IPS-20b (cell line): ENCODE data around the gene DBP.
"Not testable (repeated sequence)": the region's sequence is repeated elsewhere in the genome, so short reads cannot be mapped to it uniquely, and the experiment has no call there.

Experiments
- H3K27ac ChIP-seq: one replicate; pipeline ENCODE4 v1.5.1; 2013; ENCODE audit warnings: low read length
- H3K27me3 ChIP-seq: 2 replicates; pipeline ENCODE4 v1.6.1; 2013; ENCODE audit warnings: mild to moderate bottlenecking, low read length, inconsistent platforms; ENCODE audit not compliant: insufficient read depth
- H3K36me3 ChIP-seq: 2 replicates; pipeline ENCODE4 v1.6.1; 2013; ENCODE audit warnings: low read depth, mild to moderate bottlenecking, inconsistent platforms, low read length, moderate library complexity; ENCODE audit not compliant: insufficient read depth
- H3K4me1 ChIP-seq: 2 replicates; pipeline ENCODE4 v1.6.1; 2013; ENCODE audit warnings: mild to moderate bottlenecking, control low read depth, inconsistent platforms, low read length, moderate library complexity; ENCODE audit not compliant: insufficient read depth
- H3K4me3 ChIP-seq: 2 replicates; pipeline ENCODE4 v1.5.1; 2013; ENCODE audit warnings: mild to moderate bottlenecking, low read length, inconsistent platforms
- H3K9ac ChIP-seq: 2 replicates; pipeline ENCODE4 v1.6.1; 2013; ENCODE audit warnings: low read depth, mild to moderate bottlenecking, inconsistent platforms, low read length, moderate library complexity
- H3K9me3 ChIP-seq: 2 replicates; pipeline ENCODE4 v1.6.1; 2013; ENCODE audit warnings: mild to moderate bottlenecking, low read depth, low read length, inconsistent platforms; ENCODE audit not compliant: insufficient read depth

The DBP gene

GRCh38 chr19:48637948-48638830 is 1.0 kb upstream of the DBP start:
- no peaks in the 10 kb centered on the region for H3K9me3 ChIP-seq
- H3K36me3 ChIP-seq = peaks cover 11% of the 10 kb centered on the region; the same call in 1 of the 2 replicates
- H3K27ac ChIP-seq = peak overlapping the region; percentile 89
- peak overlapping the region; percentile 85; the same call in 1 of the 2 replicates for H3K9ac ChIP-seq
- peaks cover 12% of the 10 kb centered on the region; the same call in 1 of the 2 replicates for H3K27me3 ChIP-seq
- H3K4me3 ChIP-seq = peak overlapping the region; percentile 71
- peaks cover 17% of the 10 kb centered on the region; the same call in 1 of the 2 replicates for H3K4me1 ChIP-seq

- Histone ChIP-seq H3K9me3 (no peaks in the 10 kb centered on the region), H3K27ac (peak overlapping the region; percentile 81), H3K36me3 (peaks cover 11% of the 10 kb centered on the region; the same call in 1 of the 2 replicates), H3K4me3 (peak overlapping the region; percentile 83), H3K9ac (peak overlapping the region; percentile 85; the same call in 1 of the 2 replicates), H3K27me3 (peaks cover 12% of the 10 kb centered on the region; the same call in 1 of the 2 replicates), H3K4me1 (peaks cover 17% of the 10 kb centered on the region; the same call in 1 of the 2 replicates)
Measured at GRCh38 chr19:48637449-48637947, 319 bp upstream of the DBP start.

GRCh38 chr19:48635966-48636858 is 967 bp downstream of the DBP start:
- Histone ChIP-seq H3K27ac (no peak overlapping the region), H3K27me3 (peaks cover 12% of the 10 kb centered on the region; the same call in 1 of the 2 replicates), H3K9me3 (no peaks in the 10 kb centered on the region), H3K4me1 (peaks cover 19% of the 10 kb centered on the region; the same call in 1 of the 2 replicates), H3K4me3 (peak overlapping the region; percentile 83), H3K36me3 (peaks cover 11% of the 10 kb centered on the region; the same call in 1 of the 2 replicates), H3K9ac (peak overlapping the region; percentile 58; the same call in 1 of the 2 replicates)

GRCh38 chr19:48635263-48635965 is 1.8 kb downstream of the DBP start:
- Histone ChIP-seq H3K36me3 (peaks cover 11% of the 10 kb centered on the region; the same call in 1 of the 2 replicates), H3K27me3 (peaks cover 12% of the 10 kb centered on the region; the same call in 1 of the 2 replicates), H3K4me1 (peaks cover 22% of the 10 kb centered on the region; the same call in 1 of the 2 replicates), H3K9me3 (no peaks in the 10 kb centered on the region), H3K4me3 (peak overlapping the region; percentile 83), H3K9ac (peak overlapping the region; percentile 61; the same call in 1 of the 2 replicates), H3K27ac (no peak overlapping the region)

GRCh38 chr19:48634424-48635262 is 2.5 kb downstream of the DBP start:
- Histone ChIP-seq H3K27me3 (peaks cover 12% of the 10 kb centered on the region; the same call in 1 of the 2 replicates), H3K36me3 (peaks cover 10% of the 10 kb centered on the region; the same call in 1 of the 2 replicates), H3K4me3 (peak overlapping the region; percentile 50), H3K27ac (no peak overlapping the region), H3K9me3 (no peaks in the 10 kb centered on the region), H3K9ac (peak overlapping the region; percentile 61; the same call in 1 of the 2 replicates), H3K4me1 (peaks cover 22% of the 10 kb centered on the region; the same call in 1 of the 2 replicates)

GRCh38 chr19:48634036-48634342 is 3.2 kb downstream of the DBP start:
- no peaks in the 10 kb centered on the region for H3K9me3 ChIP-seq
- peak overlapping the region; percentile 22 for H3K4me3 ChIP-seq
- H3K9ac ChIP-seq = peak overlapping the region; percentile 33; the same call in 1 of the 2 replicates
- H3K27ac ChIP-seq = no peak overlapping the region
- peaks cover 12% of the 10 kb centered on the region; the same call in 1 of the 2 replicates for H3K27me3 ChIP-seq
- H3K4me1 ChIP-seq = peaks cover 22% of the 10 kb centered on the region; the same call in 1 of the 2 replicates
- H3K36me3 ChIP-seq = peaks cover 5% of the 10 kb centered on the region; the same call in 1 of the 2 replicates

- Histone ChIP-seq H3K4me3 (no peak overlapping the region), H3K9ac (no peak overlapping the region), H3K36me3 (peaks cover under 1% of the 10 kb centered on the region; the same call in 1 of the 2 replicates), H3K4me1 (peaks cover 18% of the 10 kb centered on the region; the same call in 1 of the 2 replicates), H3K9me3 (no peaks in the 10 kb centered on the region), H3K27ac (no peak overlapping the region), H3K27me3 (peaks cover 12% of the 10 kb centered on the region; the same call in 1 of the 2 replicates)
Measured at GRCh38 chr19:48633148-48634035, 3.8 kb downstream of the DBP start.

GRCh38 chr19:48632692-48633147 is 4.5 kb downstream of the DBP start:
- Histone ChIP-seq H3K9ac (no peak overlapping the region), H3K27me3 (peaks cover 12% of the 10 kb centered on the region; the same call in 1 of the 2 replicates), H3K4me1 (peaks cover 17% of the 10 kb centered on the region; the same call in 1 of the 2 replicates), H3K9me3 (no peaks in the 10 kb centered on the region), H3K4me3 (no peak overlapping the region), H3K36me3 (no peaks in the 10 kb centered on the region), H3K27ac (no peak overlapping the region)

- H3K27ac ChIP-seq, H3K9ac ChIP-seq, H3K4me3 ChIP-seq: not testable (repeated sequence)
Measured at GRCh38 chr19:48632286-48632685, 4.9 kb downstream of the DBP start.

More at GRCh38 chr19:48632286-48632685, 4.9 kb downstream of the DBP start:
- Histone ChIP-seq H3K4me1 (peaks cover 17% of the 10 kb centered on the region; the same call in 1 of the 2 replicates), H3K27me3 (peaks cover 12% of the 10 kb centered on the region; the same call in 1 of the 2 replicates)
- H3K9me3 ChIP-seq, H3K36me3 ChIP-seq: not testable (repeated sequence)
